KBM-7 (cell line): Measurements from ENCODE around the gene NFIX.
A peak's percentile ranks its signal among the peaks of the same experiment; 100 is the strongest.

ENCODE experiments used
- DNase-seq: peaks from one replicate; pipeline ENCODE4 v3.0.0-alpha.2; 2015
- in situ Hi-C: fragments of 300-500 bp; cut with MboI; formaldehyde crosslinking; loops from 2 replicates; pipeline ENCODE4 v1.14.3; 2020; ENCODE audit warnings: low sequenced_read_pairs, low pct_unique_long_range_greater_than_20kb, mixed read lengths

NFIX gene

GRCh38 chr19:13002166-13002898 lies 7.1 kb downstream of the NFIX start:
- in situ Hi-C loops = no loop called here
- no peak for DNase-seq

GRCh38 chr19:13003081-13003480 lies 7.8 kb downstream of the NFIX start:
- in situ Hi-C loops = no loop called here
- no peak for DNase-seq

- in situ Hi-C loops = no loop called here
- DNase-seq = no peak
Observed at GRCh38 chr19:13004273-13004672, 9.0 kb downstream of the NFIX start.

GRCh38 chr19:13005253-13005652 lies 10.0 kb downstream of the NFIX start:
- in situ Hi-C loops = no loop called here
- no peak for DNase-seq

- in situ Hi-C loops = no loop called here
- no peak for DNase-seq
Observed at GRCh38 chr19:13005861-13006370, 10.6 kb downstream of the NFIX start.

GRCh38 chr19:13006431-13007281 lies 11.4 kb downstream of the NFIX start:
- in situ Hi-C loops = no loop called here
- DNase-seq = no peak

GRCh38 chr19:13007292-13008045 lies 12.2 kb downstream of the NFIX start:
- DNase-seq = no peak
- in situ Hi-C loops = no loop called here

GRCh38 chr19:13008926-13009787 lies 13.9 kb downstream of the NFIX start:
- in situ Hi-C loops = no loop called here
- no peak for DNase-seq

GRCh38 chr19:13010038-13010991 lies 15.0 kb downstream of the NFIX start:
- in situ Hi-C loops = no loop called here
- DNase-seq = no peak

GRCh38 chr19:13010992-13011652 lies 15.8 kb downstream of the NFIX start:
- in situ Hi-C loops = no loop called here

GRCh38 chr19:13011653-13012389 lies 16.5 kb downstream of the NFIX start:
- in situ Hi-C loops = no loop called here

More at GRCh38 chr19:13010992-13011652, 15.8 kb downstream of the NFIX start:
- DNase-seq = no peak

GRCh38 chr19:13012390-13012689 lies 17.1 kb downstream of the NFIX start:
- in situ Hi-C loops = no loop called here
- no peak for DNase-seq

More at GRCh38 chr19:13011653-13012389, 16.5 kb downstream of the NFIX start:
- no peak for DNase-seq

GRCh38 chr19:13012690-13013608 lies 17.7 kb downstream of the NFIX start:
- in situ Hi-C loops = no loop called here
- DNase-seq = peak; percentile 66

- in situ Hi-C loops = no loop called here
- DNase-seq = peak; percentile 26
Observed at GRCh38 chr19:13013649-13014048, 18.4 kb downstream of the NFIX start.

- in situ Hi-C loops = no loop called here
- DNase-seq = peak; percentile 82
Observed at GRCh38 chr19:13014101-13014920, 19.0 kb downstream of the NFIX start.
